Inflammatory macrophage (primary cell): ENCODE measurements around the gene FST.

Source experiments
- DNase-seq, 2 donors: peaks; one replicate each; pipeline ENCODE4 v3.0.0-alpha.2; 2020 to 2022
- total RNA-seq, 18 experiments: gene quantifications; one replicate each; lab custom pipeline; 2026; ENCODE audit warnings: mixed read lengths in 6 of 18, inconsistent platforms in 2 of 18; lab: John Stamatoyannopoulos, UW

Gene FST
- 0.04 to 2.2 (median 0.37) reads per million in 18 experiments for total RNA-seq

- DNase-seq: no peak
Measured at GRCh38 chr5:53480416-53481158, at the start of gene FST. Gene FST, plus strand, starts transcription at chr5:53480629. Its CDS starts 163 bp downstream, at chr5:53480792.

- no peak for DNase-seq
Measured at GRCh38 chr5:53431665-53432064, 48.8 kb upstream of the FST start.

- DNase-seq: no peak
Measured at GRCh38 chr5:53433026-53433425, 47.4 kb upstream of the FST start.

- no peak for DNase-seq
Measured at GRCh38 chr5:53434541-53434940, 45.9 kb upstream of the FST start.

- no peak for DNase-seq
Measured at GRCh38 chr5:53436480-53437191, 43.8 kb upstream of the FST start.

- DNase-seq: no peak
Measured at GRCh38 chr5:53438079-53438478, 42.4 kb upstream of the FST start.

GRCh38 chr5:53438486-53439472 lies 41.6 kb upstream of the FST start:
- no peak for DNase-seq

- DNase-seq: no peak
Measured at GRCh38 chr5:53442961-53443360, 37.5 kb upstream of the FST start.

- DNase-seq: no peak
Measured at GRCh38 chr5:53445569-53445968, 34.9 kb upstream of the FST start.

- DNase-seq: no peak
Measured at GRCh38 chr5:53446908-53447307, 33.5 kb upstream of the FST start.

GRCh38 chr5:53448851-53449250 lies 31.6 kb upstream of the FST start:
- DNase-seq: no peak

- no peak for DNase-seq
Measured at GRCh38 chr5:53453898-53454718, 26.3 kb upstream of the FST start.

GRCh38 chr5:53454719-53455000 lies 25.8 kb upstream of the FST start:
- no peak for DNase-seq

- DNase-seq: no peak
Measured at GRCh38 chr5:53456366-53456765, 24.1 kb upstream of the FST start.

- no peak for DNase-seq
Measured at GRCh38 chr5:53463909-53464621, 16.4 kb upstream of the FST start.

- no peak for DNase-seq
Measured at GRCh38 chr5:53464722-53465121, 15.7 kb upstream of the FST start.

GRCh38 chr5:53469946-53470687 lies 10.3 kb upstream of the FST start:
- DNase-seq: peak; percentile 22 to 40

- DNase-seq: no peak
Measured at GRCh38 chr5:53472279-53472678, 8.2 kb upstream of the FST start.

- no peak for DNase-seq
Measured at GRCh38 chr5:53472720-53473510, 7.5 kb upstream of the FST start.

- no peak for DNase-seq
Measured at GRCh38 chr5:53473633-53474032, 6.8 kb upstream of the FST start.
